Activated CD4-positive, CD25-positive, alpha-beta regulatory T cell (primary cell): Measurements from ENCODE around the gene ICAM5.

Experiments
- DNase-seq, 4 experiments: peaks; one replicate each; lab custom pipeline; 2025; lab: John Stamatoyannopoulos, UW

The ICAM5 gene

DNA sequence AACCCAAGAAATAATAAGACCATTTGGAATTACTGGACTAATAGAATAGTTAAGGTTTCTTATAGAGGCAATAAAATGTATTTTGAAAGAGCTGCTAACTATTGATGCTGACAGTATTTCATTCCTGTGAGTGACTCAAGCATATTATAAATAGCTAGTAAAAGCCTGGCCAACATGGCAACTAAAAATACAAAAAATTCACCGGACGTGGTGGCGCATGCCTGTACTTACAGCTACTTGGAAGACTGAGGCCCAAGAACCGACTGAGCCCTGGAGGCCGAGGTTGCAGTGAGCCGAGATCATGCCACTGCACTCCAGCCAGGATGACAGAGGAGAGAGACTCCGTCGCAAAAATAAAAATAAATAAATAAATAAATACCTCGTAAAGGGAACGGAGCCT lies 55.0 kb downstream of the ICAM5 start:
- no peak for DNase-seq
